HepG2 (cell line): ENCODE results near the gene FBXO28.

Experiments used
- ARNT2 ChIP-seq: sonication (generic); formaldehyde crosslinking; IDR thresholded peaks from 2 replicates; pipeline ENCODE4 v1.8.0; 2022; ENCODE audit warnings: mild to moderate bottlenecking, low read depth, missing genetic modification reagents, moderate library complexity
- CTCF ChIP-seq: sonication (generic); formaldehyde crosslinking; IDR thresholded peaks from 2 replicates; pipeline ENCODE4 v1.5.0; 2020; ENCODE audit warnings: mild to moderate bottlenecking, missing genetic modification reagents, moderate library complexity
- DNMT1 ChIP-seq: sonication (generic); formaldehyde crosslinking; IDR thresholded peaks from 2 replicates; pipeline ENCODE4 v1.5.1; 2020; ENCODE audit warnings: mild to moderate bottlenecking, missing genetic modification reagents
- HIVEP1 ChIP-seq: sonication (generic); formaldehyde crosslinking; IDR thresholded peaks from 2 replicates; pipeline ENCODE4 v1.4.0; 2020; ENCODE audit warnings: mild to moderate bottlenecking, missing genetic modification reagents
- SMC3 ChIP-seq: IDR thresholded peaks from 2 replicates; pipeline ENCODE4 v1.6.1; 2011; ENCODE audit warnings: low read length, improper control_type of control experiment
- ZBTB1 ChIP-seq: sonication (generic); formaldehyde crosslinking; IDR thresholded peaks from 2 replicates; pipeline ENCODE4 v1.4.0; 2020; ENCODE audit warnings: missing genetic modification reagents, borderline replicate concordance
- ZNF10 ChIP-seq: sonication (generic); formaldehyde crosslinking; IDR thresholded peaks from 2 replicates; pipeline ENCODE4 v1.4.0; 2020; ENCODE audit warnings: mild to moderate bottlenecking, low read depth, missing genetic modification reagents, borderline replicate concordance
- ZNF331 ChIP-seq: sonication (generic); formaldehyde crosslinking; IDR thresholded peaks from 2 replicates; pipeline ENCODE4 v1.4.0; 2020; ENCODE audit warnings: missing genetic modification reagents

- TF ChIP-seq ZNF10 (no peak), HIVEP1 (CRISPR knock-in tag) (no peak), ZBTB1 (CRISPR knock-in tag) (no peak), SMC3 (no peak), DNMT1 (CRISPR knock-in tag) (no peak), ZNF331 (no peak), ARNT2 (CRISPR knock-in tag) (no peak), CTCF (CRISPR knock-in tag) (no peak)
Observed at GRCh38 chr1:224067207-224067606, 46.7 kb upstream of the FBXO28 start.
